OCI-LY7 (cell line): Measurements from ENCODE around the gene COL15A1. TPM values are rescaled to one million over a fixed set of nuclear protein-coding genes. Genes with fewer than 3 reads are reported as not detected.

Experiments
- BruUV-seq: library from RNA; stranded (reverse); fragments of 400-500 nt; replicated peaks from 2 replicates; lab custom pipeline; 2021; lab: Mats Ljungman, UMichigan
- CTCF ChIA-PET: fragments of 300-600 bp; sonication (Branson Sonifier 250); formaldehyde crosslinking; loops from one replicate; lab custom pipeline; 2022; ENCODE audit warnings: antibody characterized with exemption; ENCODE audit not compliant: unreplicated experiment; lab: Charles Lee
- POLR2A ChIA-PET: fragments of 300-600 bp; sonication (Branson Sonifier 250); formaldehyde crosslinking; loops from one replicate; lab custom pipeline; 2022; ENCODE audit warnings: antibody characterized with exemption; lab: Charles Lee
- DNase-seq: peaks from one replicate; pipeline ENCODE4 v3.0.0-alpha.2; 2015; ENCODE audit warnings: low spot score
- H2AFZ ChIP-seq: fragments of 200-600 bp; sonication (generic), shearing (Covaris generic); 2 replicates; pipeline ENCODE4 v1.6.1; 2014; ENCODE audit warnings: mild to moderate bottlenecking, antibody characterized with exemption, low read length, moderate library complexity
- H3K27ac ChIP-seq: fragments of 200-600 bp; sonication (generic); 2 replicates; pipeline ENCODE4 v1.5.1; 2014; ENCODE audit warnings: mixed run types, low read depth, mild to moderate bottlenecking, moderate library complexity, low read length, inconsistent platforms; ENCODE audit not compliant: poor library complexity, severe bottlenecking
- H3K36me3 ChIP-seq: fragments of 200-600 bp; sonication (generic); 2 replicates; pipeline ENCODE4 v1.6.1; 2014; ENCODE audit warnings: mild to moderate bottlenecking, antibody characterized with exemption, low read length, moderate library complexity, mixed read lengths; ENCODE audit not compliant: insufficient read depth
- H3K4me1 ChIP-seq: fragments of 200-600 bp; sonication (generic); 2 replicates; pipeline ENCODE4 v1.5.1; 2014; ENCODE audit warnings: mild to moderate bottlenecking, low read length; ENCODE audit not compliant: insufficient read depth, poor library complexity, severe bottlenecking
- H3K4me2 ChIP-seq: fragments of 200-600 bp; sonication (generic); 2 replicates; pipeline ENCODE4 v1.6.1; 2014; ENCODE audit warnings: mild to moderate bottlenecking, low read length
- H3K4me3 ChIP-seq: fragments of 200-600 bp; sonication (generic); 2 replicates; pipeline ENCODE4 v1.5.1; 2014; ENCODE audit warnings: mild to moderate bottlenecking, low read depth, low read length; ENCODE audit not compliant: poor library complexity, severe bottlenecking
- H3K79me2 ChIP-seq: fragments of 200-600 bp; sonication (generic); 2 replicates; pipeline ENCODE4 v1.6.1; 2016; ENCODE audit warnings: low read depth, mild to moderate bottlenecking, low read length, moderate library complexity, mixed read lengths; ENCODE audit not compliant: insufficient read depth
- H3K9me2 ChIP-seq: fragments of 200-600 bp; sonication (generic); 2 replicates; pipeline ENCODE4 v1.6.1; 2016; ENCODE audit warnings: mild to moderate bottlenecking, low read length, mixed read lengths; ENCODE audit not compliant: insufficient read depth
- H3K9me3 ChIP-seq: fragments of 200-600 bp; sonication (generic); 2 replicates; pipeline ENCODE4 v1.6.1; 2014; ENCODE audit warnings: mild to moderate bottlenecking, mixed run types, low read length, mixed read lengths
- H4K20me1 ChIP-seq: fragments of 200-600 bp; sonication (generic); 2 replicates; pipeline ENCODE4 v1.6.1; 2014; ENCODE audit warnings: mild to moderate bottlenecking, antibody characterized with exemption, low read length, moderate library complexity, mixed read lengths; ENCODE audit not compliant: insufficient read depth
- CTCF ChIP-seq: fragments of 200-600 bp; sonication (generic); conservative IDR thresholded peaks from 2 replicates; pipeline ENCODE4 v1.5.1; 2014; ENCODE audit warnings: mild to moderate bottlenecking, antibody characterized with exemption, low read length, moderate library complexity, mixed read lengths
- EZH2phosphoT487 ChIP-seq: fragments of 200-600 bp; sonication (generic); IDR thresholded peaks from 2 replicates; pipeline ENCODE4 v1.6.1; 2018; ENCODE audit warnings: low read depth, borderline replicate concordance, mild to moderate bottlenecking, mixed run types, antibody characterized with exemption, low read length, moderate library complexity, mixed read lengths
- intact Hi-C: fragments of 100-400 bp; cut with micrococcal nuclease; formaldehyde crosslinking; loops from one replicate; pipeline ENCODE4 v1.10.0; 2022; ENCODE audit not compliant: unreplicated experiment
- total RNA-seq, 2 experiments: library from RNA; depleted of rRNA in 1 of 2; stranded (reverse); fragments of >200 nt in 1 of 2; shearing (Covaris generic) in 1 of 2; gene quantifications; 2 replicates each; pipeline ENCODE4 v1.2.3, GENCODE V29; 2014 to 2022

The COL15A1 gene
- total RNA-seq, 2 experiments from 2014 or later, result not detected

DNA sequence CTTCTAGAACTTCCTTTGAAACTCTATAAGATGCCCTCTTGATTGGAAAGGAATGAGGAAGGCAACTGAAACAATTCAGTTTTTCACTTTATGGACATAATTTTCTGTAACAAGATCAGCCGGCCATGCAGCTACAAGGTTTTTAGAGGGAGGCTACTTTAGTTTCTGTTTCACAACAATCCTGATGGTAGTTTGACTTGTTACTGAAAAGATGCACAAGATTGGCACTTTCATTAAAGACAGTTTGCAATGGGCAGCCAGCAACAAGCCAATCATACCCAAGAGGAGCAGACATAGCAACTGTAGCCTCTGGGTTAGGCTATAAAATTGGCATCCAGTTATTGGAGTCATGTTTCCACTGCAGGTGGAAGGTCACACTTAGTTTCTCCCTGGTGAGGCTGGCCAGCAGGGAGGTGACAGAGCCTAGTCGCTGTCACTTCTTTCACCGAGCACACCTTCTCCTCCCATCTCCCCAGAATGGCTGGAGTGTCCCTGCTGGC is 87.0 kb downstream of the COL15A1 start:
- no peak overlapping the region for H3K4me2 ChIP-seq
- H2AFZ ChIP-seq, result no peak overlapping the region
- CTCF ChIA-PET, result no interaction called here

GRCh38 chr9:99031319-99031718 is 87.6 kb downstream of the COL15A1 start:
- BruUV-seq, result no TSS peak
- Histone ChIP-seq H2AFZ (no peak overlapping the region), H3K4me1 (peaks cover 3% of the 10 kb centered on the region), H4K20me1 (no peaks in the 10 kb centered on the region), H3K27ac (no peak overlapping the region), H3K79me2 (no peaks in the 10 kb centered on the region), H3K36me3 (no peaks in the 10 kb centered on the region), H3K9me3 (no peaks in the 10 kb centered on the region), H3K4me2 (no peak overlapping the region), H3K4me3 (no peak overlapping the region), H3K9me2 (no peaks in the 10 kb centered on the region)
- ChIA-PET CTCF (no interaction called here), POLR2A (no interaction called here)
- TF ChIP-seq CTCF, result no peak
- TF ChIP-seq EZH2phosphoT487, result no peak
- DNase-seq, result no peak
- intact Hi-C loops, result no loop called here

More for the DNA sequence above, 87.0 kb downstream of the COL15A1 start:
- H3K36me3 ChIP-seq, result no peaks in the 10 kb centered on the region
- H3K4me1 ChIP-seq, result peaks cover 3% of the 10 kb centered on the region
- no peaks in the 10 kb centered on the region for H3K9me2 ChIP-seq
- no peak overlapping the region for H3K4me3 ChIP-seq
- H3K9me3 ChIP-seq, result no peaks in the 10 kb centered on the region
- TF ChIP-seq EZH2phosphoT487 (no peak), CTCF (no peak)
- H3K79me2 ChIP-seq, result no peaks in the 10 kb centered on the region
- H3K27ac ChIP-seq, result no peak overlapping the region
- POLR2A ChIA-PET, result interaction anchor here (0.9 kb wide), 1 partner anchor 8 kb away, joined by 3 read pairs; no protein-coding TSS in a partner anchor
- no TSS peak for BruUV-seq
- intact Hi-C loops, result no loop called here
- no peaks in the 10 kb centered on the region for H4K20me1 ChIP-seq
- no peak for DNase-seq

DNA sequence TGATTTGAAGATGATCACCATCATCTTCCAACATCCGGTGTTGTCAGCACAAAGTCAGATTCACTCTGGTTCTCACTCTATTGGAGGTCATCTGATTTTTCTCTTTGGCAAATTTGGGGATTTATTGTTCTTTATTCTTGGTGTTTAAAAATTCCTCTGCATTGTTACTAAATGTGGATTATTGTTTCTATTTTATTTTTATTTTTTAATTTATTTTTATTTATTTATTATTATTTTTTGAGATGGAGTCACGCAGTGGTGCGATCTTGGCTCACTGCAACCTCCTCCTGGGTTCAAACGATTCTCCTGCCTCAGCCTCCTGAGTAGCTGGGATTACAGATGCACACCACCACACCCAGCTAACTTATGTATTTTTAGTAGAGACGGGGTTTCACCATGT is 88.3 kb downstream of the COL15A1 start:
- intact Hi-C loops, result no loop called here
- BruUV-seq, result no TSS peak
- Histone ChIP-seq H3K9me3 (no peaks in the 10 kb centered on the region), H3K36me3 (no peaks in the 10 kb centered on the region), H4K20me1 (no peaks in the 10 kb centered on the region), H3K4me3 (no peak overlapping the region), H3K79me2 (no peaks in the 10 kb centered on the region), H2AFZ (no peak overlapping the region), H3K27ac (no peak overlapping the region), H3K9me2 (no peaks in the 10 kb centered on the region), H3K4me1 (peaks cover 3% of the 10 kb centered on the region), H3K4me2 (no peak overlapping the region)
- ChIA-PET CTCF (no interaction called here), POLR2A (no interaction called here)
- no peak for DNase-seq
- no peak for TF ChIP-seq CTCF
- no peak for TF ChIP-seq EZH2phosphoT487
